ENCODE results near the gene INS. TPM values are rescaled to one million over a fixed set of nuclear protein-coding genes. Genes with fewer than 3 reads are reported as not detected.

INS gene
- total RNA-seq, 1 donor from 2014 or later = not detected

DNA sequence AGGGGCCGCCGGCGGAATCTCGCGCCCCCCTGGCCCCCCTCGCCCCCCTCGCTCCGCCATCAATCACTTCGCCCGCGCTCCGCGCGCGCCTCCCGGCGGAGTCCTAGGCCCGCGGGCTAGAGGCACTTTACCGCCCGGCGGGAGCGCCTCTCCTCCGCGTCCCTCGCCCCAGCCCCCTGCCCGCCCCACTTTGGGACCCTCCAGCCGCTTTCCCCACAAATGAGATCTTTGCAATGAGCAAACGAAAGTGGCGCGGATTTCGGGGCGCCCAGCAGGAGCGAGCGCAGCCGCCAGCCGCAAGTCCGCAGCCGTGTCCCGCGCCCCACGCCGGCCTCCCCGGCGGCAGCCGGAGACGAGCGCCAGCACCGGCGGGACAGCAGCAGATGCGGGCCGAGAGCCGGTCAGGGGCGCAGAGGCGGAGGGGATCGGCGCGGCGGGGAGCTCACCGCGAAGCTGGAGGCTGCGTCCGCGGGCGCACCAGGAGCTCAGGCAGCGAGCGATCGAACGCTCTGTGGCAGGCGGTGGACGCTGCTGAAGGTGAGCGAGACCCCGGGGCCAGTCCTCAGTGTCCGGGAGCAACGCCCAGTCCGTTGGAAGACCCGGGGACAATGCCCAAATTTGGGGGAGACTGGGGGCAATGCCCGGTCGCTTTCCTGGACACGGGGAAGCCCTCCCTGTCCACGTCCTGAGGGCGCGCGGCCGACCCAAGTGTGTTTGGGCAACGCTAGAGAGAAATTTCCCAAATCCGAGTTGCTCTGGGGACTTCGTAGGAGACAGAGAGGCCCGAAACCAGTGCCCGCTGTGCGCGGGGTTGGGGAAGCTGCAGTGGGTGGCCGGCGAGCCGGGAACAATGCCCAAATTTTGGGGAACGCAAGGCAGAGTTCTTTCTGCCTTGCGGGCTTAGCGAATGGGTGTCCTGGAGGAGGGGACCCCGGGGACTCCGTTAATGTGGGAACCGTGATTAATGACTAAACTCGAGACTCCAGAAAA, 20.3 kb downstream of the INS start:
- no peak overlapping the region for H3K27ac ChIP-seq (ENCODE audit: low read depth, low read length)

DNA sequence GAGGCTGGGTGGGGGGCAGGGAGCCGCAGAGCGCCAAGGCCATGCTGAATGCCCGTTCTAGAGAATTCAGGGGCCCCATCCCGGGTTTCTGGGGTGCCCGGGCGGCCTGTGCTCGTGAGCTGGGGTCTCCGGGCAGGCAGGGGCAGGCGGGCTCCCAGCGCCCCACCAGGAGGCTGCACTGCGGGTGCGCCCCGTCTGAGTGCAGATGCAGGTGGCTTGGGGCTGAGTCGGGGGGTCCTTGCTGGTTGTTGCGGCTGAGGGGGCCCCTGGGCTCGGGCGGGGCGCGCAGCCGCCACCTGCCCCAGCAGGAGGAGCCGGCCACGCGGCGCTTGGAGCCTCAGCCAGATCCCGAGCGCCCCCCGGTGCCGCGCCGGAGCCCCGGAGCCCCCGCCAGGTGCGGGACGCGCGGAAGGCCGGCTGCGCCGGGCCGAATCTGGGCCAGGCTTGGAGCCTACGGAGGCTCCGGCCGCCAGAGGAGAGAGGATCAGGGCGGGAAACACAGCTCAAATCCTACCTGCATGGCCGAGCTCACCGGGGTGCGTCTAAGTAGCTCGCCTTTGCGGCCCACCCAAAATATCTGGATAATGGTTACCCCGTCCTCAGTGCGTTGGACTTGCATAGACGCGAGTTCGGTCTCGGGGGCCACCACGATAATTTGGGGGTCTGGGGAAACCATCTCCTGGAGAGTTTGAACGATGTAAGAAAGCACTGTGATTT, 21.2 kb downstream of the INS start:
- DNase-seq (ENCODE audit: low read depth) (no peak), FAIRE-seq (no peak)
- Histone ChIP-seq H3K27me3 (ENCODE audit: insufficient read depth, low read length) (peaks cover 49% of the 10 kb centered on the region), H3K27ac (ENCODE audit: low read depth, low read length) (no peak overlapping the region), H3K4me3 (ENCODE audit: insufficient read depth, low read depth, low read length) (no peak overlapping the region), H3K4me1 (ENCODE audit: insufficient read depth, low read length) (no peaks in the 10 kb centered on the region), H2AFZ (ENCODE audit: low read depth, low read length) (no peak overlapping the region), H4K20me1 (ENCODE audit: insufficient read depth, low read length) (peaks cover 10% of the 10 kb centered on the region), H3K4me2 (ENCODE audit: low read length) (no peak overlapping the region), H3K36me3 (ENCODE audit: insufficient read depth, low read length) (no peaks in the 10 kb centered on the region), H3K9me3 (ENCODE audit: insufficient read depth, low read depth, low read length) (no peaks in the 10 kb centered on the region), H3K9ac (ENCODE audit: low read length) (no peak overlapping the region), H3K79me2 (ENCODE audit: insufficient read depth, low read length) (no peaks in the 10 kb centered on the region)
- Mint-ChIP-seq H3K4me1 (ENCODE audit: low read depth, unreplicated experiment) (no peaks in the 10 kb centered on the region), H3K9me3 (ENCODE audit: unreplicated experiment) (no peaks in the 10 kb centered on the region), H3K27ac (ENCODE audit: unreplicated experiment) (no peak overlapping the region), H3K36me3 (ENCODE audit: low read depth, unreplicated experiment) (no peaks in the 10 kb centered on the region), H3K27me3 (ENCODE audit: low read depth, unreplicated experiment) (peaks cover 41% of the 10 kb centered on the region), H3K4me3 (ENCODE audit: unreplicated experiment) (no peak overlapping the region)
- TF ChIP-seq, protein P1, sequence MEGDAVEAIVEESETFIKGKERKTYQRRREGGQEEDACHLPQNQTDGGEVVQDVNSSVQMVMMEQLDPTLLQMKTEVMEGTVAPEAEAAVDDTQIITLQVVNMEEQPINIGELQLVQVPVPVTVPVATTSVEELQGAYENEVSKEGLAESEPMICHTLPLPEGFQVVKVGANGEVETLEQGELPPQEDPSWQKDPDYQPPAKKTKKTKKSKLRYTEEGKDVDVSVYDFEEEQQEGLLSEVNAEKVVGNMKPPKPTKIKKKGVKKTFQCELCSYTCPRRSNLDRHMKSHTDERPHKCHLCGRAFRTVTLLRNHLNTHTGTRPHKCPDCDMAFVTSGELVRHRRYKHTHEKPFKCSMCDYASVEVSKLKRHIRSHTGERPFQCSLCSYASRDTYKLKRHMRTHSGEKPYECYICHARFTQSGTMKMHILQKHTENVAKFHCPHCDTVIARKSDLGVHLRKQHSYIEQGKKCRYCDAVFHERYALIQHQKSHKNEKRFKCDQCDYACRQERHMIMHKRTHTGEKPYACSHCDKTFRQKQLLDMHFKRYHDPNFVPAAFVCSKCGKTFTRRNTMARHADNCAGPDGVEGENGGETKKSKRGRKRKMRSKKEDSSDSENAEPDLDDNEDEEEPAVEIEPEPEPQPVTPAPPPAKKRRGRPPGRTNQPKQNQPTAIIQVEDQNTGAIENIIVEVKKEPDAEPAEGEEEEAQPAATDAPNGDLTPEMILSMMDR (IDR thresholded peaks at IDR 0.05; ENCODE audit: insufficient read depth, low read depth, low read length) = no peak
- peak; percentile 71 for TF ChIP-seq EZH2 (IDR thresholded peaks at IDR 0.05; ENCODE audit: insufficient read depth, low read length)

More for the DNA sequence above, 20.3 kb downstream of the INS start:
- Mint-ChIP-seq H3K4me1 (ENCODE audit: low read depth, unreplicated experiment) (no peaks in the 10 kb centered on the region), H3K27me3 (ENCODE audit: low read depth, unreplicated experiment) (peaks cover 50% of the 10 kb centered on the region), H3K27ac (ENCODE audit: unreplicated experiment) (no peak overlapping the region), H3K4me3 (ENCODE audit: unreplicated experiment) (peak overlapping the region; percentile 29), H3K36me3 (ENCODE audit: low read depth, unreplicated experiment) (no peaks in the 10 kb centered on the region), H3K9me3 (ENCODE audit: unreplicated experiment) (no peaks in the 10 kb centered on the region)
- Histone ChIP-seq H3K4me3 (ENCODE audit: insufficient read depth, low read depth, low read length) (no peak overlapping the region), H3K4me2 (ENCODE audit: low read length) (no peak overlapping the region), H3K4me1 (ENCODE audit: insufficient read depth, low read length) (no peaks in the 10 kb centered on the region), H2AFZ (ENCODE audit: low read depth, low read length) (no peak overlapping the region), H3K79me2 (ENCODE audit: insufficient read depth, low read length) (no peaks in the 10 kb centered on the region), H3K36me3 (ENCODE audit: insufficient read depth, low read length) (no peaks in the 10 kb centered on the region), H3K27me3 (ENCODE audit: insufficient read depth, low read length) (peaks cover 58% of the 10 kb centered on the region), H3K9me3 (ENCODE audit: insufficient read depth, low read depth, low read length) (no peaks in the 10 kb centered on the region), H3K9ac (ENCODE audit: low read length) (no peak overlapping the region), H4K20me1 (ENCODE audit: insufficient read depth, low read length) (peaks cover 10% of the 10 kb centered on the region)
- peak; percentile 96 for TF ChIP-seq EZH2 (IDR thresholded peaks at IDR 0.05; ENCODE audit: insufficient read depth, low read length)
- TF ChIP-seq, protein P1 (IDR thresholded peaks at IDR 0.05; ENCODE audit: insufficient read depth, low read depth, low read length) = no peak
- FAIRE-seq = no peak
- DNase-seq (ENCODE audit: low read depth) = no peak
